Spleen (tissue), 11 donors: ENCODE results near the gene IRAK1BP1. TPM values are rescaled to one million over a fixed set of nuclear protein-coding genes. Genes with fewer than 3 reads are reported as not detected.

Experiments
- DNase-seq: peaks from one replicate; pipeline ENCODE4 v3.0.0-alpha.2; 2020
- H3K27ac ChIP-seq, 8 donors: fragments of 200-600 bp; sonication (generic) in 7 of 8; 1 replicate in 4 of 8; 2 replicates in 4 of 8; pipeline versions ENCODE4 v1.5.0 to v1.8.0; 2016 to 2021; ENCODE audit warnings: inconsistent platforms in 4 of 8, mild to moderate bottlenecking in 4 of 8, moderate library complexity in 1 of 8
- H3K27me3 ChIP-seq, 7 donors: fragments of 200-600 bp; sonication (generic) in 6 of 7; replicated peaks in 1 of 7; 1 replicate in 4 of 7; 2 replicates in 3 of 7; pipeline versions ENCODE4 v1.5.0 to v1.8.0; 2016 to 2021; ENCODE audit warnings: inconsistent platforms in 3 of 7, mild to moderate bottlenecking in 1 of 7
- H3K36me3 ChIP-seq, 6 donors: fragments of 200-600 bp; sonication (generic) in 5 of 6; 1 replicate in 4 of 6; 2 replicates in 2 of 6; pipeline versions ENCODE4 v1.5.0 to v1.8.0; 2016 to 2021; ENCODE audit warnings: inconsistent platforms in 2 of 6
- H3K4me1 ChIP-seq, 6 donors: fragments of 200-600 bp; sonication (generic) in 5 of 6; 1 replicate in 3 of 6; 2 replicates in 3 of 6; pipeline versions ENCODE4 v1.5.0 to v1.8.0; 2016 to 2021; ENCODE audit warnings: inconsistent platforms in 3 of 6
- H3K4me3 ChIP-seq, 8 donors: fragments of 200-600 bp; sonication (generic) in 7 of 8; 1 replicate in 4 of 8; 2 replicates in 4 of 8; pipeline versions ENCODE4 v1.5.0 to v1.8.0; 2016 to 2021; ENCODE audit warnings: inconsistent platforms in 4 of 8, mild to moderate bottlenecking in 4 of 8, moderate library complexity in 2 of 8
- H3K9me3 ChIP-seq, 8 donors: fragments of 200-600 bp; sonication (generic) in 7 of 8; 1 replicate in 4 of 8; 2 replicates in 4 of 8; pipeline versions ENCODE4 v1.5.0 to v1.8.0; 2016 to 2021; ENCODE audit warnings: inconsistent platforms in 4 of 8
- CTCF ChIP-seq, 11 experiments: fragments of 200-600 bp in 7 of 11; fragments of 450-650 bp in 4 of 11; sonication (generic) in 4 of 11; IDR thresholded peaks in 8 of 11; conservative IDR thresholded peaks in 3 of 11; 1 replicate in 7 of 11; 2 replicates in 4 of 11; pipeline versions ENCODE4 v1.4.0 to v1.8.0; 2016 to 2021; ENCODE audit warnings: antibody characterized with exemption in 11 of 11, inconsistent platforms in 4 of 11, mild to moderate bottlenecking in 1 of 11
- POLR2A ChIP-seq, 3 donors: fragments of 450-650 bp; IDR thresholded peaks; one replicate each; pipeline ENCODE4 v1.5.1; 2017; ENCODE audit warnings: antibody characterized with exemption in 3 of 3, mild to moderate bottlenecking in 1 of 3
- POLR2AphosphoS5 ChIP-seq, 3 donors: sonication (generic); formaldehyde crosslinking; IDR thresholded peaks; one replicate each; pipeline ENCODE4 v1.5.1; 2017; ENCODE audit warnings: antibody characterized with exemption in 3 of 3
- WGBS, 5 donors: extraction: QIAGEN DNeasy Blood & Tissue Kit in 3 of 5; methylation state at CpG; one replicate each; pipeline versions ENCODE4 v1.1.5 to v1.1.7; 2013 to 2018; 5-methylcytosine and 5-hydroxymethylcytosine counted together
- intact Hi-C: fragments of 100-400 bp; cut with DNase I; formaldehyde crosslinking; loops from one replicate; pipeline ENCODE4 v1.15.0; 2023; ENCODE audit warnings: low total_unique reads
- polyA plus RNA-seq, 3 donors: library from polyadenylated mRNA; stranded (reverse); fragments of 200-250 nt; gene quantifications; one replicate each; pipeline ENCODE4 v1.2.1, GENCODE V29; 2013
- total RNA-seq, 7 donors: library from RNA; depleted of rRNA in 3 of 7; stranded (reverse); fragments of >200 nt in 3 of 7; fragmentation: NEBNext Ultra II Directional in 4 of 7; extraction: Animal tissue kit (Norgen Biotek cat#: 25700) in 4 of 7; gene quantifications; one replicate each; pipeline versions ENCODE4 v1.1.0 to v1.2.1, GENCODE V29; 2016 to 2021
- donor health status: healthy with polysubstance abuse.
- donor health status: DM: no; HTN: no; CAD: no; lungs with moderate emphysema.
- donor health status: DM: no; HTN: no; CAD: no.
- donor health status: Bipolar disorder and iron deficiency.
- donor health status: healthy.
- donor health status: DM: no; HTN: no; CAD: no.
- donor health status: DM: yes; HTN: yes; CAD: no.

Gene IRAK1BP1
- total and polyA plus RNA-seq, 10 donors = 0.61 to 5.2 (median 3.6) TPM

GRCh38 chr6:78841111-78841510 lies 26.2 kb upstream of the IRAK1BP1 start:
- no peak for DNase-seq
- Histone ChIP-seq H3K27ac (no peak overlapping the region), H3K27me3 (peaks cover 0 to 8% (median 0%) of the 10 kb centered on the region in 7 donors), H3K9me3 (peaks cover 0 to 6% (median 0%) of the 10 kb centered on the region in 8 donors), H3K36me3 (no peaks in the 10 kb centered on the region), H3K4me1 (no peaks in the 10 kb centered on the region), H3K4me3 (no peak overlapping the region)
- TF ChIP-seq CTCF (IDR thresholded peaks at IDR 0.05 in 8 of 11, conservative IDR thresholded peaks at IDR 0.05 in 3 of 11) = no peak
- no peak for TF ChIP-seq POLR2AphosphoS5 (IDR thresholded peaks at IDR 0.05)
- TF ChIP-seq POLR2A (IDR thresholded peaks at IDR 0.05) = no peak
- intact Hi-C loops = no loop called here

- Histone ChIP-seq H3K9me3 (peaks cover 0 to 6% (median 0%) of the 10 kb centered on the region in 8 donors), H3K36me3 (no peaks in the 10 kb centered on the region), H3K27me3 (peaks cover 0 to 8% (median 0%) of the 10 kb centered on the region in 7 donors), H3K4me3 (no peak overlapping the region), H3K27ac (no peak overlapping the region), H3K4me1 (no peaks in the 10 kb centered on the region)
- TF ChIP-seq POLR2AphosphoS5 (IDR thresholded peaks at IDR 0.05) (no peak), CTCF (IDR thresholded peaks at IDR 0.05 in 8 of 11, conservative IDR thresholded peaks at IDR 0.05 in 3 of 11) (no peak), POLR2A (IDR thresholded peaks at IDR 0.05) (no peak)
- DNase-seq = no peak
- intact Hi-C loops = no loop called here
These were observed 24.4 kb upstream of the IRAK1BP1 start for GRCh38 chr6:78842953-78843352.

- WGBS, 5 donors = 68 to 72% (median 70%) methylated on average over 2 of the region's 2 CpGs
- intact Hi-C loops = no loop called here
- Histone ChIP-seq H3K4me3 (no peak overlapping the region), H3K27me3 (no peaks in the 10 kb centered on the region), H3K9me3 (peaks cover 0 to under 1% (median 0%) of the 10 kb centered on the region in 8 donors), H3K27ac (no peak overlapping the region), H3K4me1 (no peaks in the 10 kb centered on the region), H3K36me3 (no peaks in the 10 kb centered on the region)
- no peak for DNase-seq
- TF ChIP-seq POLR2AphosphoS5 (IDR thresholded peaks at IDR 0.05) = no peak
- TF ChIP-seq POLR2A (IDR thresholded peaks at IDR 0.05) = no peak
- TF ChIP-seq CTCF (IDR thresholded peaks at IDR 0.05 in 8 of 11, conservative IDR thresholded peaks at IDR 0.05 in 3 of 11) = no peak
These were observed 22.5 kb upstream of the IRAK1BP1 start for GRCh38 chr6:78844899-78845298.

- H3K4me1 ChIP-seq = no peaks in the 10 kb centered on the region
- intact Hi-C loops = no loop called here
- no peaks in the 10 kb centered on the region for H3K36me3 ChIP-seq
- H3K9me3 ChIP-seq = no peaks in the 10 kb centered on the region
- 70 to 84% (median 75%) methylated on average over 1 of the region's 1 CpG for WGBS, 5 donors
- no peak for TF ChIP-seq POLR2AphosphoS5 (IDR thresholded peaks at IDR 0.05)
- no peak for TF ChIP-seq CTCF (IDR thresholded peaks at IDR 0.05 in 8 of 11, conservative IDR thresholded peaks at IDR 0.05 in 3 of 11)
- TF ChIP-seq POLR2A (IDR thresholded peaks at IDR 0.05) = no peak
- no peak overlapping the region for H3K4me3 ChIP-seq
- no peak overlapping the region for H3K27ac ChIP-seq
- no peaks in the 10 kb centered on the region for H3K27me3 ChIP-seq
- no peak for DNase-seq
These were observed 21.8 kb upstream of the IRAK1BP1 start for GRCh38 chr6:78845567-78845966.
